ENCODE data around the gene B4GALNT1.

- TF ChIP-seq CTCF (conservative IDR thresholded peaks at IDR 0.05 in 1 of 2, IDR thresholded peaks at IDR 0.05 in 1 of 2; ENCODE audit: low read depth in 1 of 2, low read length in 2 of 2) (no peak), EZH2 (IDR thresholded peaks at IDR 0.05; ENCODE audit: low read length, missing control alignments) (no peak)
Observed at GRCh38 chr12:57581802-57582201, 51.2 kb downstream of the B4GALNT1 start.

Measured in fibroblast of lung (primary cell).